NCI-H1092 (cell line): ENCODE measurements around the gene EDC4.
"Not testable (repeated sequence)": the region's sequence is repeated elsewhere in the genome, so short reads cannot be mapped to it uniquely, and the experiment has no call there.

Experiments used
- DNase-seq: peaks from one replicate; lab custom pipeline; 2025; lab: John Stamatoyannopoulos, UW

EDC4 gene

GRCh38 chr16:67914758-67915495 lies 42.1 kb downstream of the EDC4 start:
- DNase-seq, result no peak

GRCh38 chr16:67915496-67915769 lies 42.6 kb downstream of the EDC4 start:
- not testable (repeated sequence) for DNase-seq

- DNase-seq, result no peak
These were observed 43.2 kb downstream of the EDC4 start for GRCh38 chr16:67915831-67916723.

- DNase-seq, result peak; percentile 68
These were observed 44.4 kb downstream of the EDC4 start for GRCh38 chr16:67917140-67917851.

GRCh38 chr16:67917852-67918236 lies 45.0 kb downstream of the EDC4 start:
- no peak for DNase-seq

- no peak for DNase-seq
These were observed 46.9 kb downstream of the EDC4 start for GRCh38 chr16:67919622-67920221.

GRCh38 chr16:67922221-67922620 lies 49.4 kb downstream of the EDC4 start:
- DNase-seq, result no peak

- peak; percentile 96 for DNase-seq
These were observed 49.9 kb downstream of the EDC4 start for GRCh38 chr16:67922740-67923139.

- DNase-seq, result peak; percentile 88
These were observed 50.7 kb downstream of the EDC4 start for GRCh38 chr16:67923414-67924116.

GRCh38 chr16:67924140-67924906 lies 51.5 kb downstream of the EDC4 start:
- no peak for DNase-seq

- DNase-seq, result peak; percentile 90
These were observed 53.4 kb downstream of the EDC4 start for GRCh38 chr16:67926181-67926750.

- no peak for DNase-seq
These were observed 54.5 kb downstream of the EDC4 start for GRCh38 chr16:67927131-67927941.

GRCh38 chr16:67928147-67928546 lies 55.3 kb downstream of the EDC4 start:
- DNase-seq, result no peak

- peak; percentile 63 for DNase-seq
These were observed 55.9 kb downstream of the EDC4 start for GRCh38 chr16:67928561-67929364.

GRCh38 chr16:67930191-67930590 lies 57.3 kb downstream of the EDC4 start:
- DNase-seq, result no peak

- no peak for DNase-seq
These were observed 57.9 kb downstream of the EDC4 start for GRCh38 chr16:67930678-67931211.
